WTC11 (cell line): Measurements from ENCODE around the gene ZNF438. TPM values are rescaled to one million over a fixed set of nuclear protein-coding genes. Genes with fewer than 3 reads are reported as not detected.

Experiments used
- ATAC-seq: fragments of 200-7000 bp; cut with Tn5 transposase; 2 replicates; pipeline ENCODE4 v1.10.0; 2021; ENCODE audit warnings: mild to moderate bottlenecking, moderate library complexity
- CTCF ChIA-PET: fragments of 300-600 bp; sonication (Branson Sonifier 250); formaldehyde crosslinking; loops from one replicate; lab custom pipeline; 2021; ENCODE audit warnings: antibody characterized with exemption; lab: Charles Lee
- POLR2A ChIA-PET: fragments of 350-600 bp; sonication (Branson Sonifier 250); formaldehyde crosslinking; loops from one replicate; lab custom pipeline; 2021; ENCODE audit warnings: antibody characterized with exemption; lab: Charles Lee
- DNase-seq: peaks from one replicate; pipeline ENCODE4 v3.0.0; 2021; ENCODE audit warnings: low spot score
- H3K27ac Mint-ChIP-seq: 2 replicates; pipeline ENCODE4 v1.8.0; 2021; ENCODE audit warnings: mixed read lengths
- H3K27me3 Mint-ChIP-seq: 2 replicates; pipeline ENCODE4 v1.8.0; 2021; ENCODE audit warnings: low read depth, mild to moderate bottlenecking, moderate library complexity, mixed read lengths
- H3K36me3 Mint-ChIP-seq: 2 replicates; pipeline ENCODE4 v1.8.0; 2021; ENCODE audit warnings: mixed read lengths
- H3K4me1 Mint-ChIP-seq: 2 replicates; pipeline ENCODE4 v1.8.0; 2022; ENCODE audit warnings: mixed read lengths
- H3K4me3 Mint-ChIP-seq: 2 replicates; pipeline ENCODE4 v1.8.0; 2021; ENCODE audit warnings: mild to moderate bottlenecking, moderate library complexity, mixed read lengths
- H3K9me3 Mint-ChIP-seq: 2 replicates; pipeline ENCODE4 v1.8.0; 2021; ENCODE audit warnings: mixed read lengths
- CREB1 ChIP-seq: sonication (generic); formaldehyde crosslinking; IDR thresholded peaks from 2 replicates; pipeline ENCODE4 v1.8.0; 2023; ENCODE audit warnings: mild to moderate bottlenecking, missing genetic modification reagents
- CTCF ChIP-seq: fragments of 200-600 bp; IDR thresholded peaks from 2 replicates; pipeline ENCODE4 v1.8.0; 2022; ENCODE audit warnings: antibody characterized with exemption
- HMGA2 ChIP-seq: fragments of 250-450 bp; sonication (Bioruptor Pico); IDR thresholded peaks from 2 replicates; pipeline ENCODE4 v1.4.0; 2021; ENCODE audit warnings: mild to moderate bottlenecking, moderate library complexity
- NR3C1 ChIP-seq: sonication (generic); formaldehyde crosslinking; conservative IDR thresholded peaks from 2 replicates; pipeline ENCODE4 v1.8.1; 2023; ENCODE audit warnings: low read depth, mild to moderate bottlenecking, missing genetic modification reagents
- PRDM15 ChIP-seq: sonication (generic); formaldehyde crosslinking; IDR thresholded peaks from 2 replicates; pipeline ENCODE4 v1.8.0; 2022; ENCODE audit warnings: missing genetic modification reagents
- SMAD4 ChIP-seq: sonication (generic); formaldehyde crosslinking; IDR thresholded peaks from 2 replicates; pipeline ENCODE4 v1.8.0; 2022; ENCODE audit warnings: mild to moderate bottlenecking, missing genetic modification reagents
- USF1 ChIP-seq: sonication (generic); formaldehyde crosslinking; IDR thresholded peaks from 2 replicates; pipeline ENCODE4 v1.8.0; 2022; ENCODE audit warnings: mild to moderate bottlenecking, missing genetic modification reagents
- USF2 ChIP-seq: sonication (generic); formaldehyde crosslinking; IDR thresholded peaks from 2 replicates; pipeline ENCODE4 v1.8.1; 2023; ENCODE audit warnings: mild to moderate bottlenecking, missing genetic modification reagents, moderate library complexity
- ZBTB43 ChIP-seq: sonication (generic); formaldehyde crosslinking; IDR thresholded peaks from 2 replicates; pipeline ENCODE4 v1.8.1; 2023; ENCODE audit warnings: mild to moderate bottlenecking, missing genetic modification reagents
- ZMAT4 ChIP-seq: fragments of 250-450 bp; sonication (Bioruptor Pico); IDR thresholded peaks from 2 replicates; pipeline ENCODE4 v1.9.0; 2021; ENCODE audit warnings: mild to moderate bottlenecking
- ZNF396 ChIP-seq: fragments of 250-450 bp; sonication (Bioruptor Pico); IDR thresholded peaks from 2 replicates; pipeline ENCODE4 v1.8.0; 2021; ENCODE audit warnings: mild to moderate bottlenecking, moderate library complexity, borderline replicate concordance
- ZNF423 ChIP-seq: fragments of 250-450 bp; sonication (Bioruptor Pico); IDR thresholded peaks from 2 replicates; pipeline ENCODE4 v2.1.2; 2022; ENCODE audit warnings: mild to moderate bottlenecking, moderate library complexity
- ZNF425 ChIP-seq: fragments of 250-450 bp; sonication (Bioruptor Pico); conservative IDR thresholded peaks from 2 replicates; pipeline ENCODE4 v1.9.0; 2021; ENCODE audit warnings: mild to moderate bottlenecking
- total RNA-seq: library from RNA; stranded (reverse); gene quantifications from 3 replicates; pipeline ENCODE4 v1.2.3, GENCODE V29; 2021

ZNF438 gene
- total RNA-seq, 1 experiment from 2014 or later: 1.9 TPM

GRCh38 chr10:31031205-31031557 is 484 bp downstream of the ZNF438 start (continued):
- no peak for TF ChIP-seq ZNF425 (CRISPR knock-in tag)
- TF ChIP-seq HMGA2 (CRISPR knock-in tag): no peak
- TF ChIP-seq ZBTB43 (CRISPR knock-in tag): no peak
- TF ChIP-seq, all 79 proteins: peak for 0

GRCh38 chr10:31030800-31031199 is 865 bp downstream of the ZNF438 start:
- no peak overlapping the region for H3K27ac Mint-ChIP-seq
- H3K36me3 Mint-ChIP-seq: no peaks in the 10 kb centered on the region
- DNase-seq: no peak
- ATAC-seq: no peak
- POLR2A ChIA-PET: no interaction called here
- H3K4me1 Mint-ChIP-seq: peaks cover 45% of the 10 kb centered on the region
- H3K27me3 Mint-ChIP-seq: peaks cover 39% of the 10 kb centered on the region
- CTCF ChIA-PET: interaction anchor here (2.0 to 2.1 kb wide), 3 partner anchors 11 to 246 kb away, joined by 6 to 26 read pairs (median 6); no protein-coding TSS in a partner anchor
- peak overlapping the region; percentile 70 for H3K4me3 Mint-ChIP-seq
- H3K9me3 Mint-ChIP-seq: no peaks in the 10 kb centered on the region
- TF ChIP-seq ZMAT4 (CRISPR knock-in tag) (no peak), ZNF423 (CRISPR knock-in tag) (no peak), HMGA2 (CRISPR knock-in tag) (no peak), ZNF396 (CRISPR knock-in tag) (no peak), CREB1 (CRISPR knock-in tag) (no peak), SMAD4 (CRISPR knock-in tag) (no peak), PRDM15 (CRISPR knock-in tag) (no peak), USF1 (CRISPR knock-in tag) (no peak), USF2 (CRISPR knock-in tag) (no peak), NR3C1 (CRISPR knock-in tag) (no peak), CTCF (no peak)
